OCI-LY1 (cell line): ENCODE results near the gene N4BP2L1.

Source experiments
- CTCF ChIP-seq: fragments of 200-600 bp; sonication (generic), shearing (Covaris generic); IDR thresholded peaks from 2 replicates; pipeline ENCODE4 v1.5.1; 2017; ENCODE audit warnings: mild to moderate bottlenecking, antibody characterized with exemption, low read length, moderate library complexity, mixed read lengths
- EZH2 ChIP-seq: fragments of 200-600 bp; sonication (generic), shearing (Covaris generic); IDR thresholded peaks from 2 replicates; pipeline ENCODE4 v1.8.0; 2017; ENCODE audit warnings: borderline replicate concordance, mixed run types, mild to moderate bottlenecking, antibody characterized with exemption, low read length, moderate library complexity, mixed read lengths

- no peak for TF ChIP-seq EZH2
- TF ChIP-seq CTCF, result no peak
Measured at GRCh38 chr13:32414580-32414979, 13.3 kb downstream of the N4BP2L1 start.
